DOHH2 (cell line): Measurements from ENCODE around the gene SAMD4A.

ENCODE experiments used
- EZH2phosphoT487 ChIP-seq: fragments of 200-600 bp; sonication (generic); IDR thresholded peaks from 2 replicates; pipeline ENCODE4 v1.6.1; 2017; ENCODE audit warnings: borderline replicate concordance, mild to moderate bottlenecking, antibody characterized with exemption, low read length, moderate library complexity, mixed read lengths
- TF ChIP-seq, protein P1 (sequence below): fragments of 200-600 bp; sonication (generic); IDR thresholded peaks from one replicate; pipeline ENCODE4 v1.5.1; 2014; ENCODE audit warnings: antibody characterized with exemption, mild to moderate bottlenecking, low read depth, low read length; ENCODE audit not compliant: poor library complexity, severe bottlenecking

DNA sequence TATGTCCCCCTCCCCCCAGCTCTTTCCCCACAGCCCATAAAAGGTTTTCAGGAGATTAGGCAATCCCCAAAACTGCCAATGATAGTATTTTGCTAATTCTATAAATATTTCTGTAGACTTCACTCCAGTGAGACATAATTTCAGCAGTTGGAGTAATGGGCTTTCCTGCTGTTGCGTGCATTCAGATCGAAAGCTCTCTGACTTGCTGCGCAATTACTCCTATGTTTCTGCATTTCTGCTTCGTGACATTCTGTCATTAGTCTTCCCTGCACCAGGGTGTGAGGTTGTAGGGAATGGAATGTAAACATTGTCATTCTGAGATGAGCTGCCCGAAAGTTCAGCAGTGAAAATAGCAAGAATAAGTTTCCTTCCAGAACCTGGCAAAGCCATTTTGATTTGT is 58.2 kb downstream of the SAMD4A start:
- TF ChIP-seq, protein P1, sequence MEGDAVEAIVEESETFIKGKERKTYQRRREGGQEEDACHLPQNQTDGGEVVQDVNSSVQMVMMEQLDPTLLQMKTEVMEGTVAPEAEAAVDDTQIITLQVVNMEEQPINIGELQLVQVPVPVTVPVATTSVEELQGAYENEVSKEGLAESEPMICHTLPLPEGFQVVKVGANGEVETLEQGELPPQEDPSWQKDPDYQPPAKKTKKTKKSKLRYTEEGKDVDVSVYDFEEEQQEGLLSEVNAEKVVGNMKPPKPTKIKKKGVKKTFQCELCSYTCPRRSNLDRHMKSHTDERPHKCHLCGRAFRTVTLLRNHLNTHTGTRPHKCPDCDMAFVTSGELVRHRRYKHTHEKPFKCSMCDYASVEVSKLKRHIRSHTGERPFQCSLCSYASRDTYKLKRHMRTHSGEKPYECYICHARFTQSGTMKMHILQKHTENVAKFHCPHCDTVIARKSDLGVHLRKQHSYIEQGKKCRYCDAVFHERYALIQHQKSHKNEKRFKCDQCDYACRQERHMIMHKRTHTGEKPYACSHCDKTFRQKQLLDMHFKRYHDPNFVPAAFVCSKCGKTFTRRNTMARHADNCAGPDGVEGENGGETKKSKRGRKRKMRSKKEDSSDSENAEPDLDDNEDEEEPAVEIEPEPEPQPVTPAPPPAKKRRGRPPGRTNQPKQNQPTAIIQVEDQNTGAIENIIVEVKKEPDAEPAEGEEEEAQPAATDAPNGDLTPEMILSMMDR = no peak
- no peak for TF ChIP-seq EZH2phosphoT487
